GM12878 (cell line): Measurements from ENCODE around the gene PRM1. TPM values are rescaled to one million over a fixed set of nuclear protein-coding genes. Genes with fewer than 3 reads are reported as not detected.

ENCODE experiments used
- BHLHE40 ChIP-seq, 2 experiments: fragments of 450-650 bp in 1 of 2; IDR thresholded peaks; 2 replicates each; pipeline ENCODE4 v1.6.1; 2011 to 2017; ENCODE audit warnings: low read depth in 2 of 2, borderline replicate concordance in 1 of 2, improper control_type of control experiment in 1 of 2, low read length in 1 of 2, mild to moderate bottlenecking in 1 of 2
- CBX3 ChIP-seq: fragments of 200-600 bp; sonication (generic); IDR thresholded peaks from 2 replicates; pipeline ENCODE4 v1.6.1; 2016; ENCODE audit warnings: low read depth, borderline replicate concordance
- CBX5 ChIP-seq: sonication (generic); IDR thresholded peaks from 2 replicates; pipeline ENCODE4 v1.6.1; 2016; ENCODE audit warnings: low read depth, moderate library complexity, mild to moderate bottlenecking, inconsistent platforms
- FOXM1 ChIP-seq: IDR thresholded peaks from 2 replicates; pipeline ENCODE4 v1.6.1; 2012; ENCODE audit warnings: low read depth, mild to moderate bottlenecking, inconsistent platforms, low read length, moderate library complexity
- GATAD2B ChIP-seq: fragments of 450-650 bp; conservative IDR thresholded peaks from 2 replicates; pipeline ENCODE4 v1.6.1; 2017; ENCODE audit warnings: low read depth, mild to moderate bottlenecking, moderate library complexity
- IKZF2 ChIP-seq, 2 experiments: fragments of 450-650 bp; IDR thresholded peaks; 2 replicates each; pipeline ENCODE4 v1.6.1; 2017; ENCODE audit warnings: mild to moderate bottlenecking in 2 of 2, moderate library complexity in 2 of 2
- KAT2A ChIP-seq: conservative IDR thresholded peaks from 2 replicates; pipeline ENCODE4 v1.6.1; 2011; ENCODE audit warnings: low read depth, low read length; ENCODE audit not compliant: control insufficient read depth
- LARP7 ChIP-seq: fragments of 450-650 bp; IDR thresholded peaks from 2 replicates; pipeline ENCODE4 v1.6.1; 2017; ENCODE audit warnings: mild to moderate bottlenecking
- MEF2A ChIP-seq: IDR thresholded peaks from 2 replicates; pipeline ENCODE4 v1.6.1; 2011; ENCODE audit warnings: low read depth, mild to moderate bottlenecking, low read length, moderate library complexity; ENCODE audit not compliant: insufficient read depth
- NR2C2 ChIP-seq: IDR thresholded peaks from 2 replicates; pipeline ENCODE4 v1.6.1; 2011; ENCODE audit warnings: borderline replicate concordance, low read depth; ENCODE audit not compliant: control insufficient read depth, insufficient read length
- PML ChIP-seq: IDR thresholded peaks from 2 replicates; pipeline ENCODE4 v1.6.1; 2012; ENCODE audit warnings: low read length, inconsistent platforms
- POU2F2 ChIP-seq: IDR thresholded peaks from 3 replicates; pipeline ENCODE4 v1.6.1; 2011; ENCODE audit warnings: low read depth, mild to moderate bottlenecking, low read length, borderline replicate concordance
- SIN3A ChIP-seq: IDR thresholded peaks from 2 replicates; pipeline ENCODE4 v1.6.1; 2012; ENCODE audit warnings: low read depth, low read length, improper control_type of control experiment
- SMAD1 ChIP-seq: fragments of 450-650 bp; IDR thresholded peaks from 2 replicates; pipeline ENCODE4 v1.6.1; 2018; ENCODE audit warnings: mild to moderate bottlenecking, low read depth; ENCODE audit not compliant: partially characterized antibody
- SREBF2 ChIP-seq: IDR thresholded peaks from 2 replicates; pipeline ENCODE4 v1.6.1; 2012; ENCODE audit warnings: mild to moderate bottlenecking, low read length
- TARDBP ChIP-seq: IDR thresholded peaks from 2 replicates; pipeline ENCODE4 v1.6.1; 2016; ENCODE audit warnings: borderline replicate concordance
- WRNIP1 ChIP-seq: IDR thresholded peaks from 2 replicates; pipeline ENCODE4 v1.6.1; 2011; ENCODE audit warnings: low read depth, low read length, improper control_type of control experiment, borderline replicate concordance
- YY1 ChIP-seq: IDR thresholded peaks from 2 replicates; pipeline ENCODE4 v1.6.1; 2011; ENCODE audit warnings: low read depth, mild to moderate bottlenecking, low read length
- polyA plus RNA-seq, 11 experiments: library from polyadenylated mRNA; depleted of rRNA in 4 of 11; unstranded in 6 of 11; stranded (reverse) in 5 of 11; fragments of >200 nt; fragmentation: Nextera tagmentation in 4 of 11; fragmentation: Illumina TruSeq in 1 of 11; extraction: Ambion mirVana in 4 of 11; extraction: Trizol in 1 of 11; gene quantifications; 1 replicate in 1 of 11; 2 replicates in 10 of 11; pipeline versions ENCODE4 v1.2.1 to v1.2.3, GENCODE V29; 2011 to 2016; ENCODE audit warnings: inconsistent platforms in 2 of 11, missing spikeins in 2 of 11, low read depth in 1 of 11
- total RNA-seq, 4 experiments: library from RNA; depleted of rRNA in 3 of 4; stranded (reverse); fragments of >200 nt in 3 of 4; fragmentation: Illumina TruSeq in 1 of 4; extraction: Trizol in 1 of 4; gene quantifications; 2 replicates each; pipeline versions ENCODE4 v1.2.1 to v1.2.3, GENCODE V29; 2013 to 2021
- TF ChIP-seq, protein P1 (sequence below): fragments of 450-650 bp; IDR thresholded peaks from 2 replicates; pipeline ENCODE4 v1.6.1; 2017; ENCODE audit warnings: mild to moderate bottlenecking
- TF ChIP-seq, protein P2 (sequence below): fragments of 450-650 bp; formaldehyde crosslinking; IDR thresholded peaks from 2 replicates; pipeline ENCODE4 v1.4.0; 2020; ENCODE audit warnings: mild to moderate bottlenecking, moderate library complexity
- TF ChIP-seq, protein P3 (sequence below): fragments of 450-650 bp; formaldehyde crosslinking; IDR thresholded peaks from 2 replicates; pipeline ENCODE4 v1.4.0; 2022; ENCODE audit warnings: mild to moderate bottlenecking, moderate library complexity

Gene PRM1
- total and polyA plus RNA-seq, 10 of the 15 experiments (the other 5 are each of a cell fraction or from before 2014, with no cell fraction given) = 0.20 TPM; not detected in 9

DNA sequence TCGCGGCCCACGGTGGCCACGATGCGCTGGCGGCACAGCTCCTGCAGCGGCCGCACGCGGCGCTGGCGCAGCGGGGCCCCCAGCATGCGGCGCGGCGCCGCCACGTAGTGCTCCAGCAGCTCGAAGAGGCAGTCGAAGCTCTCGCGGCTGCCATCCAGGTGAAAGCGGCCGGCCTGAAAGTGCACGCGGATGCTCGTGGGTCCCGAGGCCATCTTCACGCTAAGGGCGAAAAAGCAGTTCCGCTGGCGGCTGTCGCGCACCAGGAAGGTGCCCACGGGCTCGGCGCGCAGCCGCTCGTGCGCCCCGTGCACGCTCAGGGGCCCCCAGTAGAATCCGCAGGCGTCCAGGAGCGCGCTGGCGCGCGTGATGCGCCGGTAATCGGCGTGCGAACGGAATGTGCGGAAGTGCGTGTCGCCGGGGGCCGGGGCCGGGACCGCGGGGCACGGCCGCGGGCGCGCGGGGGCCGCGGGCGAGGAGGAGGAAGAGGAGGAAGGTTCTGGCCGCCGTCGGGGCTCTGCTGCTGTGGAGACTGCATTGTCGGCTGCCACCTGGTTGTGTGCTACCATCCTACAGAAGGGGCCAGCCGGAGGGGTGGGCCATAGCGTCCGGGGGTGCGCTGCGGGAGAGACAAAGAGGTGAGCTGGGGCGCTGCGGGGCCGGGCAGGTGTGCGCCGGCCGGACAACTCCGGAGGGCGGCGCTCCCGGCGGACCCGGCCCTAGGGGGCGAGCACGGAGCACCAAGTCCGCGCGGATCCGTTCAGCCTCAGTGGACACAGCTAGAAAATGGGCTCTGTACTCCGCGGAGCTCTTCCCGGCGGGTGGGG, 26.0 kb downstream of the PRM1 start (continued):
- TF ChIP-seq WRNIP1 (no peak), CBX3 (no peak), SREBF2 (no peak), NR2C2 (no peak), SIN3A (peak; percentile 13; the same call in 1 of the 2 replicates), SMAD1 (no peak), CBX5 (no peak), YY1 (peak; percentile 49; the same call in 1 of the 2 replicates), IKZF2 (IDR thresholded peaks at IDR 0.05) (0 out of 4 replicates have a peak, but pooled peaks of 1 of the 2 experiments have one; percentile 12), PML (no peak), KAT2A (no peak), TARDBP (no peak), POU2F2 (no peak; the same call in 2 of the 3 replicates), GATAD2B (peak; percentile 43; the same call in 1 of the 2 replicates), BHLHE40 (IDR thresholded peaks at IDR 0.05; ENCODE audit: borderline replicate concordance in 1 of 2, low read depth in 2 of 2, low read length in 1 of 2) (peak; percentile 47 to 90; a peak in 3 of 4 replicates), FOXM1 (no peak), MEF2A (no peak), LARP7 (peak; percentile 89; the same call in 1 of the 2 replicates)
- TF ChIP-seq, protein P1, sequence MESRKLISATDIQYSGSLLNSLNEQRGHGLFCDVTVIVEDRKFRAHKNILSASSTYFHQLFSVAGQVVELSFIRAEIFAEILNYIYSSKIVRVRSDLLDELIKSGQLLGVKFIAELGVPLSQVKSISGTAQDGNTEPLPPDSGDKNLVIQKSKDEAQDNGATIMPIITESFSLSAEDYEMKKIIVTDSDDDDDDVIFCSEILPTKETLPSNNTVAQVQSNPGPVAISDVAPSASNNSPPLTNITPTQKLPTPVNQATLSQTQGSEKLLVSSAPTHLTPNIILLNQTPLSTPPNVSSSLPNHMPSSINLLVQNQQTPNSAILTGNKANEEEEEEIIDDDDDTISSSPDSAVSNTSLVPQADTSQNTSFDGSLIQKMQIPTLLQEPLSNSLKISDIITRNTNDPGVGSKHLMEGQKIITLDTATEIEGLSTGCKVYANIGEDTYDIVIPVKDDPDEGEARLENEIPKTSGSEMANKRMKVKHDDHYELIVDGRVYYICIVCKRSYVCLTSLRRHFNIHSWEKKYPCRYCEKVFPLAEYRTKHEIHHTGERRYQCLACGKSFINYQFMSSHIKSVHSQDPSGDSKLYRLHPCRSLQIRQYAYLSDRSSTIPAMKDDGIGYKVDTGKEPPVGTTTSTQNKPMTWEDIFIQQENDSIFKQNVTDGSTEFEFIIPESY = no peak
- TF ChIP-seq, protein P2, sequence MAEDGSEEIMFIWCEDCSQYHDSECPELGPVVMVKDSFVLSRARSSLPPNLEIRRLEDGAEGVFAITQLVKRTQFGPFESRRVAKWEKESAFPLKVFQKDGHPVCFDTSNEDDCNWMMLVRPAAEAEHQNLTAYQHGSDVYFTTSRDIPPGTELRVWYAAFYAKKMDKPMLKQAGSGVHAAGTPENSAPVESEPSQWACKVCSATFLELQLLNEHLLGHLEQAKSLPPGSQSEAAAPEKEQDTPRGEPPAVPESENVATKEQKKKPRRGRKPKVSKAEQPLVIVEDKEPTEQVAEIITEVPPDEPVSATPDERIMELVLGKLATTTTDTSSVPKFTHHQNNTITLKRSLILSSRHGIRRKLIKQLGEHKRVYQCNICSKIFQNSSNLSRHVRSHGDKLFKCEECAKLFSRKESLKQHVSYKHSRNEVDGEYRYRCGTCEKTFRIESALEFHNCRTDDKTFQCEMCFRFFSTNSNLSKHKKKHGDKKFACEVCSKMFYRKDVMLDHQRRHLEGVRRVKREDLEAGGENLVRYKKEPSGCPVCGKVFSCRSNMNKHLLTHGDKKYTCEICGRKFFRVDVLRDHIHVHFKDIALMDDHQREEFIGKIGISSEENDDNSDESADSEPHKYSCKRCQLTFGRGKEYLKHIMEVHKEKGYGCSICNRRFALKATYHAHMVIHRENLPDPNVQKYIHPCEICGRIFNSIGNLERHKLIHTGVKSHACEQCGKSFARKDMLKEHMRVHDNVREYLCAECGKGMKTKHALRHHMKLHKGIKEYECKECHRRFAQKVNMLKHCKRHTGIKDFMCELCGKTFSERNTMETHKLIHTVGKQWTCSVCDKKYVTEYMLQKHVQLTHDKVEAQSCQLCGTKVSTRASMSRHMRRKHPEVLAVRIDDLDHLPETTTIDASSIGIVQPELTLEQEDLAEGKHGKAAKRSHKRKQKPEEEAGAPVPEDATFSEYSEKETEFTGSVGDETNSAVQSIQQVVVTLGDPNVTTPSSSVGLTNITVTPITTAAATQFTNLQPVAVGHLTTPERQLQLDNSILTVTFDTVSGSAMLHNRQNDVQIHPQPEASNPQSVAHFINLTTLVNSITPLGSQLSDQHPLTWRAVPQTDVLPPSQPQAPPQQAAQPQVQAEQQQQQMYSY (CRISPR knock-in tag) = 0 out of 2 replicates have a peak, but pooled peaks have one; percentile 37
- TF ChIP-seq, protein P3, sequence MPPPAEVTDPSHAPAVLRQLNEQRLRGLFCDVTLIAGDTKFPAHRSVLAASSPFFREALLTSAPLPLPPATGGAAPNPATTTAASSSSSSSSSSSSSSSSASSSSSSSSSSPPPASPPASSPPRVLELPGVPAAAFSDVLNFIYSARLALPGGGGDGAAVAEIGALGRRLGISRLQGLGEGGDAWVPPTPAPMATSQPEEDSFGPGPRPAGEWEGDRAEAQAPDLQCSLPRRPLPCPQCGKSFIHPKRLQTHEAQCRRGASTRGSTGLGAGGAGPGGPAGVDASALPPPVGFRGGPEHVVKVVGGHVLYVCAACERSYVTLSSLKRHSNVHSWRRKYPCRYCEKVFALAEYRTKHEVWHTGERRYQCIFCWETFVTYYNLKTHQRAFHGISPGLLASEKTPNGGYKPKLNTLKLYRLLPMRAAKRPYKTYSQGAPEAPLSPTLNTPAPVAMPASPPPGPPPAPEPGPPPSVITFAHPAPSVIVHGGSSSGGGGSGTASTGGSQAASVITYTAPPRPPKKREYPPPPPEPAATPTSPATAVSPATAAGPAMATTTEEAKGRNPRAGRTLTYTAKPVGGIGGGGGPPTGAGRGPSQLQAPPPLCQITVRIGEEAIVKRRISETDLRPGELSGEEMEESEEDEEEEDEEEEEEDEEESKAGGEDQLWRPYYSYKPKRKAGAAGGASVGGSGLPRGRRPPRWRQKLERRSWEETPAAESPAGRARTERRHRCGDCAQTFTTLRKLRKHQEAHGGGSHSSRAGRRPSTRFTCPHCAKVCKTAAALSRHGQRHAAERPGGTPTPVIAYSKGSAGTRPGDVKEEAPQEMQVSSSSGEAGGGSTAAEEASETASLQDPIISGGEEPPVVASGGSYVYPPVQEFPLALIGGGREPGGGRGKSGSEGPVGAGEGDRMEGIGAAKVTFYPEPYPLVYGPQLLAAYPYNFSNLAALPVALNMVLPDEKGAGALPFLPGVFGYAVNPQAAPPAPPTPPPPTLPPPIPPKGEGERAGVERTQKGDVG (CRISPR knock-in tag) = no peak
